GM20431 (cell line): Measurements from ENCODE around the gene ATG14.

Experiments
- in situ Hi-C: fragments of 300-500 bp; cut with MseI, MboI; formaldehyde crosslinking; loops from one replicate; pipeline ENCODE4 v1.15.0; 2020; ENCODE audit warnings: low sequenced_read_pairs; ENCODE audit not compliant: unreplicated experiment

The ATG14 gene

DNA sequence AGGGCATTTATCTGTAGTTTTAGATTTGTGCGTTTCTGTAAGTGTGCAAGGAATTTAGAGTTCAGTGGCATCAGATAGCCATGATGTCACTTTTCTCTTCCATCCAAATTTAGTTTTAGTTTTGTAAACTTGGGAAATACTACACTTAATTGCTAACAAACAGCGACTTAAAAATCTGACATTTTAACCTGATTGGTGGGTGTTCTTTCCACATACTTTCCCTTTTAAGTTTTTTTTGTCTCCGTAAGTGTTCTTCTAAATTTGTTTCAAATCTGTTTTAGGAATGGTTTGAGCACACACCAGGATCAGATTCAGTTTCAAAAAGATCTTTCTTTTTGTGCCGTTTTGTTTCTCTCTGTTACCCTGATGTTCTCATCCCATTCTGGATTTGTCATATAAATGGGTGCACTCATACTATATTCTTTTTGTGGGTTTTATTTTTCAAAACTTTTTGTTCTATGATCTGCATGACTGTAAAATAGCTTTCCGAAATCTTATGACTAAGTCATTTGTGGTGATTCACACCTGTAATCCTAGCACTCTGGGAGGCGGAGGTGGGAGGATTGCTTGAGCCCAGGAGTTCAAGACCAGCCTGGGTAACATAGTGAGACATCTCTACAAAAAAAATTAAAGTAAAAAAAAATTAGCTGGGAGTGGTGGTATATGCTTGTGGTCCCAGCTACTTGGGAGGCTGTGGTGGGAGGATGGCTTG, 81.5 kb downstream of the ATG14 start:
- in situ Hi-C loops = no loop called here

GRCh38 chr14:55328317-55328716, 83.3 kb downstream of the ATG14 start:
- in situ Hi-C loops = no loop called here

GRCh38 chr14:55327179-55327578, 84.5 kb downstream of the ATG14 start:
- in situ Hi-C loops = no loop called here

GRCh38 chr14:55324812-55325211, 86.8 kb downstream of the ATG14 start:
- in situ Hi-C loops = no loop called here

- in situ Hi-C loops = no loop called here
These were observed 87.7 kb downstream of the ATG14 start for GRCh38 chr14:55323910-55324309.

DNA sequence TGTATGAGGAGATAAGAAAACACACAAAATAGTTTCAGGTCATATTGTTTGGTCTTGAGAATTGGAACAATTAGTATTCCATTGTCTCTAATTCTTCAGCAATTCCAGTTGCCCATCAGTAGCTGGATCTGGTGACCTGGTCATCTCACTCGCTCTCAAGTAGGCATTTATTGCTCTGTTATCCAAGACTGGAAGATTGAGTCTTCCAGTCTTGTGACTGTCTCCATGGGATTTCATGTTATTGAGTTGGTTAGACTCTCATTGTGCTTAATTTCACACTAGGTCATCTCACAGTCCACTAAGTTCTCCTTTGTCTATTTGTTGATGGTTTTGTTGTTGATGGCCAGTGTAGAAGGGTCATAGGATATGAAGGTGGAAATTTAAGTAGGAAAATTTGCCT, 92.9 kb downstream of the ATG14 start:
- in situ Hi-C loops = no loop called here

DNA sequence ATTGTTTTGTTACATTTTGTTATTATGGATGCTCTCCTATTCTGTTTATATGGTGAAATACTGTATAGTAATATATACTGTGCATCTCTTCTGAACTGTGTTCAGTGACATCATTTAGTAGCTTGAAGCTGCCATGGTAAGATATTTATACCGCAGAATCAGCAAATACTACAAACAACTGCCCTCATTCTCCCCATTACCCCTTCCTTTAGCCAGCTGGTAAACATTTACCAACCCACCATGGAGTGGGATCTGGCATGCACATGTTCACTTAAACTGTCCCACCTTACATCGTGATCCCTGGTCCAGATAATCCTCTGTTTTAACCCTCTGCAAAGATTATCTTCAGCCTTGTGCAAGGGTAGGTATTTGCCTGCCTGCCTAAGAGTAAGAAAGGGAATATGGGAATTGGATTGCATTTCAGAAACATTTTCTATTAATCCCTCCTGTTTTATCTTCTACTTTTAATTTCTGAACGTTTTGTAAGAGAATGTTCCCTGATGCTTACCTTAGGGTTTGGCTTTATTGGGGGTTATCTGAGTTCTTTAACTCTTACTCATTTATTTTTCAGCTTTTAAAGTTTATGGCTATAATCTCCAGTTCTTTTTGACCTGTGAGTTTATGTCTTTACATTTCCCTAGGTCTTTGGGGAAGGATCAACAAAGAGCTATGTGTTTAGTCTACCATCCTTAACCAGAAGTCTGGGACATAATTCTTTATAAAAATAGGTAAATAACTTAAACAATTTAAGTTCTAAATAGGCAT, 93.9 kb downstream of the ATG14 start:
- in situ Hi-C loops = no loop called here

DNA sequence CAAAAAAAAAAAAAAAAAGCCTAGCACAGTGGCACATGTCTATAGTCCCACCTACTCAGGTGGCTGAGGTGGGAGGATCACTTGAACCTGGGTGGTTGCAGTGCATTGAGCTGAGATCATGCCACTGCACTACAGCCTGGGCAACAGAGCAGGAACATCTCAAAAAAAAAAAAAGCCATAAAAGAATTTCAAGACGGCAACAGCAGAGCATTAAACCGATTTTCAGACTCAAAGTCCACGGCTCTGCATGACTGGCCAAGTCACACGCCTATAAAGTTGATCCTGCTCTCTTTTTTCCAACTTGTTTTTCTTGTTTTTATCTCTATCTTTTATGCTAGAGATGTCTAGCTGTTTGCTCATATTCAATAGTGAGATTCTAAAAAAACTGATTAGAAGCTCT, 95.1 kb downstream of the ATG14 start:
- in situ Hi-C loops = no loop called here
